HEK293 (cell line): ENCODE measurements around the gene FAM120B.
A peak's percentile ranks its signal among the peaks of the same experiment; 100 is the strongest.

Experiments
- CTCF ChIA-PET: fragments of 350-600 bp; formaldehyde crosslinking; extraction: SDS; loops from one replicate; lab custom pipeline; 2021; ENCODE audit warnings: antibody characterized with exemption; lab: Yijun Ruan, JAX
- POLR2A ChIA-PET: fragments of 300-600 bp; formaldehyde crosslinking; extraction: SDS; loops from one replicate; lab custom pipeline; 2020; ENCODE audit warnings: antibody characterized with exemption, inconsistent platforms; lab: Yijun Ruan, JAX
- H3K27ac ChIP-seq: fragments of 200-500 bp; sonication (Bioruptor generic); 2 replicates; pipeline ENCODE4 v1.5.1; 2014; ENCODE audit warnings: low read depth, low read length, control low read depth, inconsistent platforms; ENCODE audit errors: extremely low read depth
- H3K36me3 ChIP-seq, 2 experiments: fragments of 200-500 bp in 1 of 2; sonication (Bioruptor generic) in 1 of 2; 1 replicate in 1 of 2; 2 replicates in 1 of 2; pipeline ENCODE4 v1.5.1; 2014 to 2017; ENCODE audit warnings: inconsistent platforms in 2 of 2, low read length in 2 of 2; ENCODE audit not compliant: control insufficient read depth in 2 of 2, insufficient read depth in 1 of 2
- H3K4me1 ChIP-seq: fragments of 200-500 bp; sonication (Bioruptor generic); 2 replicates; pipeline ENCODE4 v1.5.1; 2014; ENCODE audit warnings: mild to moderate bottlenecking, low read length, inconsistent platforms; ENCODE audit not compliant: control insufficient read depth, insufficient read depth
- H3K4me3 ChIP-seq: 2 replicates; pipeline ENCODE4 v1.5.1; 2011; ENCODE audit warnings: low read depth, mild to moderate bottlenecking, control low read depth, low read length, moderate library complexity
- H3K9me3 ChIP-seq: fragments of 200-500 bp; sonication (Bioruptor generic); 2 replicates; pipeline ENCODE4 v1.5.1; 2014; ENCODE audit warnings: low read depth, low read length, inconsistent platforms; ENCODE audit not compliant: control insufficient read depth, insufficient read depth
- SCRT2 ChIP-seq: fragments of 450-650 bp; formaldehyde crosslinking; IDR thresholded peaks from 2 replicates; pipeline ENCODE4 v1.5.1; 2016; ENCODE audit warnings: missing biosample characterization, missing genetic modification characterization
- SETDB1 ChIP-seq: IDR thresholded peaks from one replicate; pipeline ENCODE4 v1.6.1; 2017; ENCODE audit warnings: mild to moderate bottlenecking, low read length, moderate library complexity, mixed read lengths; ENCODE audit not compliant: insufficient read length
- TCF7L2 ChIP-seq: IDR thresholded peaks from 2 replicates; pipeline ENCODE4 v1.6.1; 2011; ENCODE audit warnings: low read depth, mild to moderate bottlenecking, inconsistent platforms, low read length, moderate library complexity, borderline replicate concordance
- TRIM28 ChIP-seq: IDR thresholded peaks from 2 replicates; pipeline ENCODE4 v1.6.1; 2011; ENCODE audit warnings: low read length, control low read depth, borderline replicate concordance
- ZBTB17 ChIP-seq: fragments of 450-650 bp; formaldehyde crosslinking; IDR thresholded peaks from 2 replicates; pipeline ENCODE4 v1.5.1; 2016; ENCODE audit warnings: missing biosample characterization, missing genetic modification characterization
- ZNF121 ChIP-seq: fragments of 450-650 bp; formaldehyde crosslinking; IDR thresholded peaks from 2 replicates; pipeline ENCODE4 v1.5.1; 2016; ENCODE audit warnings: missing biosample characterization, missing genetic modification characterization
- ZNF133 ChIP-seq: fragments of 450-650 bp; formaldehyde crosslinking; IDR thresholded peaks from 2 replicates; pipeline ENCODE4 v1.5.1; 2016; ENCODE audit warnings: missing biosample characterization, missing genetic modification characterization
- ZNF169 ChIP-seq: fragments of 450-650 bp; formaldehyde crosslinking; IDR thresholded peaks from 2 replicates; pipeline ENCODE4 v1.5.1; 2016; ENCODE audit warnings: missing biosample characterization, missing genetic modification characterization
- ZNF2 ChIP-seq: fragments of 450-650 bp; formaldehyde crosslinking; IDR thresholded peaks from 2 replicates; pipeline ENCODE4 v1.5.1; 2016; ENCODE audit warnings: missing biosample characterization, missing genetic modification characterization
- ZNF202 ChIP-seq: fragments of 450-650 bp; formaldehyde crosslinking; IDR thresholded peaks from 2 replicates; pipeline ENCODE4 v1.5.1; 2016; ENCODE audit warnings: missing biosample characterization, missing genetic modification characterization, borderline replicate concordance
- ZNF23 ChIP-seq: fragments of 450-650 bp; formaldehyde crosslinking; IDR thresholded peaks from 2 replicates; pipeline ENCODE4 v1.5.1; 2016; ENCODE audit warnings: missing biosample characterization, missing genetic modification characterization, borderline replicate concordance
- ZNF274 ChIP-seq, 2 experiments: fragments of 200-500 bp in 1 of 2; fragments of 450-650 bp in 1 of 2; sonication (Bioruptor generic) in 1 of 2; formaldehyde crosslinking in 1 of 2; IDR thresholded peaks; 2 replicates each; pipeline versions ENCODE4 v1.5.1 to v1.6.1; 2014 to 2016; ENCODE audit warnings: borderline replicate concordance in 1 of 2, inconsistent platforms in 1 of 2, low read length in 1 of 2, missing biosample characterization in 1 of 2, missing genetic modification characterization in 1 of 2
- ZNF292 ChIP-seq: fragments of 450-650 bp; formaldehyde crosslinking; IDR thresholded peaks from 2 replicates; pipeline ENCODE4 v1.5.1; 2016; ENCODE audit warnings: low read depth, missing biosample characterization, missing genetic modification characterization, borderline replicate concordance
- ZNF350 ChIP-seq: fragments of 450-650 bp; formaldehyde crosslinking; IDR thresholded peaks from 2 replicates; pipeline ENCODE4 v1.5.0; 2017; ENCODE audit warnings: missing biosample characterization, mild to moderate bottlenecking, missing genetic modification characterization
- ZNF416 ChIP-seq: fragments of 450-650 bp; formaldehyde crosslinking; IDR thresholded peaks from 2 replicates; pipeline ENCODE4 v1.5.1; 2016; ENCODE audit warnings: missing biosample characterization, missing genetic modification characterization
- ZNF426 ChIP-seq: fragments of 450-650 bp; formaldehyde crosslinking; IDR thresholded peaks from 2 replicates; pipeline ENCODE4 v1.5.1; 2017; ENCODE audit warnings: missing biosample characterization, missing genetic modification characterization, mild to moderate bottlenecking, inconsistent platforms, moderate library complexity
- ZNF610 ChIP-seq: fragments of 450-650 bp; formaldehyde crosslinking; IDR thresholded peaks from 2 replicates; pipeline ENCODE4 v1.5.1; 2016; ENCODE audit warnings: missing biosample characterization, missing genetic modification characterization, borderline replicate concordance
- ZNF626 ChIP-seq: fragments of 450-650 bp; sonication (Bioruptor Pico); formaldehyde crosslinking; IDR thresholded peaks from 2 replicates; pipeline ENCODE4 v1.5.1; 2018; ENCODE audit warnings: missing biosample characterization, missing genetic modification characterization, inconsistent platforms
- ZNF664 ChIP-seq: fragments of 450-650 bp; formaldehyde crosslinking; IDR thresholded peaks from 2 replicates; pipeline ENCODE4 v1.5.1; 2016; ENCODE audit warnings: missing biosample characterization, missing genetic modification characterization
- ZNF791 ChIP-seq: fragments of 450-650 bp; formaldehyde crosslinking; IDR thresholded peaks from 2 replicates; pipeline ENCODE4 v1.5.1; 2016; ENCODE audit warnings: missing biosample characterization, missing genetic modification characterization
- ZNF792 ChIP-seq: fragments of 450-650 bp; formaldehyde crosslinking; IDR thresholded peaks from 2 replicates; pipeline ENCODE4 v1.5.1; 2016; ENCODE audit warnings: missing biosample characterization, missing genetic modification characterization
- TF ChIP-seq, protein P1 (sequence below): fragments of 450-650 bp; IDR thresholded peaks from 2 replicates; pipeline ENCODE4 v1.5.1; 2018; ENCODE audit warnings: missing biosample characterization, missing genetic modification characterization
- TF ChIP-seq, protein P2 (sequence below): fragments of 450-650 bp; formaldehyde crosslinking; IDR thresholded peaks from 2 replicates; pipeline ENCODE4 v1.5.1; 2017; ENCODE audit warnings: missing biosample characterization, mild to moderate bottlenecking, missing genetic modification characterization, moderate library complexity

Gene FAM120B

DNA sequence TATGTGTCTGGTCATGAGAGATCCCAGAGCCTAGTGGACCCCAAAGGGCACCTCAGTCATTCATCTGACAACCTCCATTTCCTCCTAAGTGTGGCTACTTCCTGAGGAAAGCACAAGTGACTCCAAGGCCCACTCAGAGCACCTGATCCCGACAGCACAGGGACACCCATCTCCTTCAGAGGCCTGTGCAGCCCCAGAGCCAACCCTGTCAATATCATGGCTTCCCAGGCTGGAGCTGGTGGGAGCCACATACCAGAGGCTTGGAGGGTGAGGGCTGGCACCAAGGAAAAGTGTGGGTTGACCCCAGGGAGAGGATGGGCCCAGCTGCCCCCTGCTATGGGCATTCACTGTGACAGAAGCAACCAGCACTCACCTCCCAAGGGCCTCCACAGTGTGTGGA is 129.2 kb downstream of the FAM120B start:
- Histone ChIP-seq H3K4me1 (peaks cover 4% of the 10 kb centered on the region; the same call in 1 of the 2 replicates), H3K36me3 (no peaks in the 10 kb centered on the region), H3K9me3 (no peaks in the 10 kb centered on the region), H3K27ac (no peak overlapping the region), H3K4me3 (no peak overlapping the region)
- TF ChIP-seq ZNF350 (tag by site-specific recombination) (no peak), ZNF169 (tag by site-specific recombination) (no peak), ZNF121 (tag by site-specific recombination) (no peak), ZNF426 (tag by site-specific recombination) (no peak), ZBTB17 (tag by site-specific recombination) (no peak), ZNF274 (IDR thresholded peaks at IDR 0.05; ENCODE audit: low read length) (no peak), ZNF274 (tag by site-specific recombination; IDR thresholded peaks at IDR 0.05; ENCODE audit: borderline replicate concordance) (no peak), SCRT2 (tag by site-specific recombination) (no peak), ZNF202 (tag by site-specific recombination) (no peak), ZNF292 (no peak), ZNF416 (tag by site-specific recombination) (no peak), ZNF133 (tag by site-specific recombination) (no peak)
- TF ChIP-seq, protein P1, sequence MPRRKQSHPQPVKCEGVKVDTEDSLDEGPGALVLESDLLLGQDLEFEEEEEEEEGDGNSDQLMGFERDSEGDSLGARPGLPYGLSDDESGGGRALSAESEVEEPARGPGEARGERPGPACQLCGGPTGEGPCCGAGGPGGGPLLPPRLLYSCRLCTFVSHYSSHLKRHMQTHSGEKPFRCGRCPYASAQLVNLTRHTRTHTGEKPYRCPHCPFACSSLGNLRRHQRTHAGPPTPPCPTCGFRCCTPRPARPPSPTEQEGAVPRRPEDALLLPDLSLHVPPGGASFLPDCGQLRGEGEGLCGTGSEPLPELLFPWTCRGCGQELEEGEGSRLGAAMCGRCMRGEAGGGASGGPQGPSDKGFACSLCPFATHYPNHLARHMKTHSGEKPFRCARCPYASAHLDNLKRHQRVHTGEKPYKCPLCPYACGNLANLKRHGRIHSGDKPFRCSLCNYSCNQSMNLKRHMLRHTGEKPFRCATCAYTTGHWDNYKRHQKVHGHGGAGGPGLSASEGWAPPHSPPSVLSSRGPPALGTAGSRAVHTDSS = no peak
- TF ChIP-seq, protein P2, sequence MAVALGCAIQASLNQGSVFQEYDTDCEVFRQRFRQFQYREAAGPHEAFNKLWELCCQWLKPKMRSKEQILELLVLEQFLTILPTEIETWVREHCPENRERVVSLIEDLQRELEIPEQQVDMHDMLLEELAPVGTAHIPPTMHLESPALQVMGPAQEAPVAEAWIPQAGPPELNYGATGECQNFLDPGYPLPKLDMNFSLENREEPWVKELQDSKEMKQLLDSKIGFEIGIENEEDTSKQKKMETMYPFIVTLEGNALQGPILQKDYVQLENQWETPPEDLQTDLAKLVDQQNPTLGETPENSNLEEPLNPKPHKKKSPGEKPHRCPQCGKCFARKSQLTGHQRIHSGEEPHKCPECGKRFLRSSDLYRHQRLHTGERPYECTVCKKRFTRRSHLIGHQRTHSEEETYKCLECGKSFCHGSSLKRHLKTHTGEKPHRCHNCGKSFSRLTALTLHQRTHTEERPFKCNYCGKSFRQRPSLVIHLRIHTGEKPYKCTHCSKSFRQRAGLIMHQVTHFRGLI (tag by site-specific recombination) = no peak
- ChIA-PET CTCF (interaction anchor here (1.9 kb wide), 1 partner anchor 81 kb away, joined by 5 read pairs; no protein-coding TSS in a partner anchor), POLR2A (no interaction called here)

- H3K9me3 ChIP-seq = no peaks in the 10 kb centered on the region
- H3K4me3 ChIP-seq = no peak overlapping the region
- H3K36me3 ChIP-seq = no peaks in the 10 kb centered on the region
- ChIA-PET POLR2A (no interaction called here), CTCF (interaction anchor here (0.7 to 1.9 kb wide), 2 partner anchors 81 to 115 kb away, joined by 3 to 5 read pairs; no protein-coding TSS in a partner anchor)
- H3K27ac ChIP-seq = no peak overlapping the region
- TF ChIP-seq ZNF626 (no peak), SETDB1 (peak; percentile 96), TRIM28 (peak; percentile 89)
- H3K4me1 ChIP-seq = peaks cover 4% of the 10 kb centered on the region; the same call in 1 of the 2 replicates
Observed at GRCh38 chr6:170436209-170436809, 129.8 kb downstream of the FAM120B start.

DNA sequence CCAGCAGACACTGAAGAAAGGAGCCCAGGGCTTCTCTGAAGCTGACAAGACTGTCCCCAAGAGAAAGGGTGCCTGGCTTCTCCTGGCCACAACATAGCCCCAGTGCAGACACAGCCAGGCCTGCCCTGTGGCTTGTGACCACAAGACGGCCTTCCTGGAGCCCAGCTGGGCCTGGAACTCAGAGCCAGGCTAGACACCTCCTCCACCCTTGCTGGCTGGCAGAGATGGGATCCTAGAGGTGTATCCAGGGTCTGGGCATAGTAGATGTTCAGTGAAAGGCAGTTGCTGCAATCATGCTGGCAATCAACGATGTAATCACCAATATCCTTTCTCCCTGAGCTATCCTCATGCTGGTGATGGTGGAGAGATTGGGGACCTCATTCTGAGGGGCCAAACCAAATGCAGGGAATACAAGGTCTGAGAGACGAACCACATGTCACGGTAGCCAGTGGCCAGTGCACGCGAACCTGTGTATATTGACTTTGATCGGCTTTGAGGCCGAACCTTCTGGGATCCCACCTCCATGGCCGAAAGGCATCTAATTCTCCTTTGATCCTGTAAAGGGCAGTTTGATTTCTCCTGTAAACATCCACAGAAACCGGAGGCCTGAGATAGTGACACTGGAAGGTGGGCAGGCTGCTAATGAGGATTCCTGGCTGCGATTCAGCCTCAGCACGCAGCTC is 131.3 kb downstream of the FAM120B start:
- CTCF ChIA-PET = interaction anchor here (1.9 to 2.0 kb wide), 2 partner anchors 79 kb away, joined by 5 to 7 read pairs; no protein-coding TSS in a partner anchor

More for the DNA sequence above, 131.3 kb downstream of the FAM120B start:
- H3K36me3 ChIP-seq = no peaks in the 10 kb centered on the region
- H3K27ac ChIP-seq = no peak overlapping the region; the same call in 1 of the 2 replicates
- H3K4me3 ChIP-seq = peak overlapping the region; percentile 2
- POLR2A ChIA-PET = interaction anchor here (0.6 to 0.9 kb wide), 5 partner anchors 9 to 131 kb away, joined by 3 to 4 read pairs (median 3); partner anchors contain the start of gene FAM120B
- peaks cover 4% of the 10 kb centered on the region; the same call in 1 of the 2 replicates for H3K4me1 ChIP-seq
- TF ChIP-seq TCF7L2 (peak; percentile 11; the same call in 1 of the 2 replicates), ZNF2 (no peak), ZNF121 (tag by site-specific recombination) (no peak), ZNF610 (tag by site-specific recombination) (no peak), ZNF664 (tag by site-specific recombination) (peak; percentile 85), ZNF792 (tag by site-specific recombination) (no peak), ZNF791 (tag by site-specific recombination) (no peak), TRIM28 (peak; percentile 85), ZNF23 (tag by site-specific recombination) (no peak)
- H3K9me3 ChIP-seq = no peaks in the 10 kb centered on the region
